Measurements from ENCODE around the gene USP46.

DNA sequence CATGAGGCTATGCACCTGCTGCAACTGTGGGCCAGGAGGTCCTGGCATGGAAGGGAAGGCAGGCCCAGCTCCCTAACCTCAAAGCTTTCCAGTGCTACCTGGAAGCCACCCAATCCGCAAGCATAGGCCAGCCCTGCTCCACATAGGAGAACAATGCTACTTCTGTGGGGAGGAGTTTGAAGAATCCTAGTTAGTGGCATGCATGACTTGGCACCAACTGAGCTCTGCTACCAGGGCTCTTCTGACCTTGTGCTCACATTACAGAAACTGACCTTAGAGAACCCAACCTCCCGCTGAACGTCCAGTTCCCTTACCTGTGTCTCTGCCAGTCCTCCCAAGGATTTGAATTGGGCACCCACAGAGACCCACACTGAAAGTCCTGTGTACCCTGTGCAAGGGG lies 58.8 kb downstream of the USP46 start:
- TF ChIP-seq, protein P1, sequence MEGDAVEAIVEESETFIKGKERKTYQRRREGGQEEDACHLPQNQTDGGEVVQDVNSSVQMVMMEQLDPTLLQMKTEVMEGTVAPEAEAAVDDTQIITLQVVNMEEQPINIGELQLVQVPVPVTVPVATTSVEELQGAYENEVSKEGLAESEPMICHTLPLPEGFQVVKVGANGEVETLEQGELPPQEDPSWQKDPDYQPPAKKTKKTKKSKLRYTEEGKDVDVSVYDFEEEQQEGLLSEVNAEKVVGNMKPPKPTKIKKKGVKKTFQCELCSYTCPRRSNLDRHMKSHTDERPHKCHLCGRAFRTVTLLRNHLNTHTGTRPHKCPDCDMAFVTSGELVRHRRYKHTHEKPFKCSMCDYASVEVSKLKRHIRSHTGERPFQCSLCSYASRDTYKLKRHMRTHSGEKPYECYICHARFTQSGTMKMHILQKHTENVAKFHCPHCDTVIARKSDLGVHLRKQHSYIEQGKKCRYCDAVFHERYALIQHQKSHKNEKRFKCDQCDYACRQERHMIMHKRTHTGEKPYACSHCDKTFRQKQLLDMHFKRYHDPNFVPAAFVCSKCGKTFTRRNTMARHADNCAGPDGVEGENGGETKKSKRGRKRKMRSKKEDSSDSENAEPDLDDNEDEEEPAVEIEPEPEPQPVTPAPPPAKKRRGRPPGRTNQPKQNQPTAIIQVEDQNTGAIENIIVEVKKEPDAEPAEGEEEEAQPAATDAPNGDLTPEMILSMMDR (IDR thresholded peaks at IDR 0.05; ENCODE audit: control extremely low read depth in 1 of 3, insufficient read depth in 1 of 3, low read depth in 1 of 3, low read length in 3 of 3), result no peak
- TF ChIP-seq EP300 (IDR thresholded peaks at IDR 0.05; ENCODE audit: borderline replicate concordance in 1 of 2, low read depth in 2 of 2, low read length in 2 of 2), result no peak
- TF ChIP-seq POLR2AphosphoS5 (IDR thresholded peaks at IDR 0.05; ENCODE audit: low read depth, low read length), result no peak
- TF ChIP-seq POLR2A (IDR thresholded peaks at IDR 0.05; ENCODE audit: control extremely low read depth in 1 of 2, low read depth in 2 of 2, low read length in 2 of 2), result no peak
- no peak for TF ChIP-seq CBX8 (IDR thresholded peaks at IDR 0.05; ENCODE audit: borderline replicate concordance, low read depth, low read length)
- TF ChIP-seq, protein P2, sequence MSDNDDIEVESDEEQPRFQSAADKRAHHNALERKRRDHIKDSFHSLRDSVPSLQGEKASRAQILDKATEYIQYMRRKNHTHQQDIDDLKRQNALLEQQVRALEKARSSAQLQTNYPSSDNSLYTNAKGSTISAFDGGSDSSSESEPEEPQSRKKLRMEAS (IDR thresholded peaks at IDR 0.05), result no peak
- no peak for TF ChIP-seq EZH2 (IDR thresholded peaks at IDR 0.05; ENCODE audit: low read depth, low read length, severe bottlenecking)
- TF ChIP-seq CBX5 (IDR thresholded peaks at IDR 0.05; ENCODE audit: low read depth, low read length), result no peak
- no peak for TF ChIP-seq JUND (IDR thresholded peaks at IDR 0.05; ENCODE audit: low read length)
- no peak for TF ChIP-seq KDM5A (IDR thresholded peaks at IDR 0.05; ENCODE audit: low read length)
- TF ChIP-seq RXRA (IDR thresholded peaks at IDR 0.05; ENCODE audit: insufficient read depth, low read depth, low read length), result no peak
